B cell (primary cell): ENCODE results near the gene FBXO15. TPM values are rescaled to one million over a fixed set of nuclear protein-coding genes. Genes with fewer than 3 reads are reported as not detected.

Experiments used
- ATAC-seq: fragments of 200-7000 bp; cut with Tn5 transposase; one replicate; pipeline ENCODE4 v1.10.0; 2021; ENCODE audit warnings: low read depth, mild to moderate bottlenecking, moderate number of reproducible peaks, moderate library complexity
- CTCF ChIA-PET: fragments of 350-600 bp; sonication (Branson Sonifier 250); formaldehyde crosslinking; loops from one replicate; lab custom pipeline; 2021; ENCODE audit warnings: antibody characterized with exemption, inconsistent platforms; lab: Charles Lee
- POLR2A ChIA-PET: fragments of 350-600 bp; sonication (Branson Sonifier 250); formaldehyde crosslinking; loops from one replicate; lab custom pipeline; 2021; ENCODE audit warnings: antibody characterized with exemption; lab: Charles Lee
- DNase-seq: peaks from one replicate; pipeline ENCODE4 v3.0.0; 2013
- H2AFZ ChIP-seq: 2 replicates; pipeline ENCODE4 v1.6.1; 2012; ENCODE audit warnings: mild to moderate bottlenecking, low read depth, low read length; ENCODE audit not compliant: insufficient read depth, poor library complexity, severe bottlenecking
- H3K27ac ChIP-seq, 2 donors: 1 replicate in 1 of 2; 2 replicates in 1 of 2; pipeline ENCODE4 v1.5.1; 2012 to 2013; ENCODE audit warnings: low read length in 2 of 2, mild to moderate bottlenecking in 2 of 2, moderate library complexity in 1 of 2
- H3K27me3 ChIP-seq, 4 experiments: fragments of 200-600 bp in 1 of 4; sonication (generic) in 1 of 4; replicated peaks in 1 of 4; 1 replicate in 2 of 4; 2 replicates in 2 of 4; pipeline versions ENCODE4 v1.6.1 to v1.7.0; 2013 to 2016; ENCODE audit warnings: low read length in 3 of 4, mild to moderate bottlenecking in 2 of 4, mixed read lengths in 1 of 4, moderate library complexity in 1 of 4; ENCODE audit not compliant: insufficient read depth in 4 of 4, control insufficient read depth in 3 of 4; ENCODE audit errors: control extremely low read depth in 1 of 4
- H3K36me3 ChIP-seq, 2 experiments: replicated peaks in 1 of 2; 1 replicate in 1 of 2; 2 replicates in 1 of 2; pipeline versions ENCODE4 v1.6.1 to v1.7.1; 2013; ENCODE audit warnings: low read length in 1 of 2; ENCODE audit not compliant: insufficient read depth in 2 of 2, control insufficient read depth in 1 of 2; ENCODE audit errors: control extremely low read depth in 1 of 2, extremely low read depth in 1 of 2
- H3K4me1 ChIP-seq, 2 donors: fragments of 200-600 bp in 1 of 2; sonication (generic) in 1 of 2; 1 replicate in 1 of 2; 2 replicates in 1 of 2; pipeline versions ENCODE4 v1.5.1 to v1.6.1; 2013 to 2017; ENCODE audit warnings: low read length in 2 of 2; ENCODE audit not compliant: control insufficient read depth in 2 of 2, insufficient read depth in 2 of 2
- H3K4me2 ChIP-seq: replicated peaks from 2 replicates; pipeline ENCODE3; 2012; ENCODE audit warnings: mild to moderate bottlenecking, low read depth, low read length; ENCODE audit not compliant: poor library complexity, severe bottlenecking
- H3K4me3 ChIP-seq, 5 experiments: fragments of 200-600 bp in 1 of 5; sonication (generic) in 1 of 5; 1 replicate in 3 of 5; 2 replicates in 2 of 5; pipeline versions ENCODE4 v1.5.1 to v1.7.0; 2011 to 2016; ENCODE audit warnings: low read length in 4 of 5, mild to moderate bottlenecking in 4 of 5, low read depth in 2 of 5, control low read depth in 1 of 5, moderate library complexity in 1 of 5; ENCODE audit not compliant: insufficient read depth in 1 of 5; ENCODE audit errors: control extremely low read depth in 1 of 5, extremely low read depth in 1 of 5
- H3K79me2 ChIP-seq: fragments of 200-600 bp; sonication (generic); one replicate; pipeline ENCODE4 v1.6.0; 2016; ENCODE audit warnings: low read length; ENCODE audit not compliant: control insufficient read depth, insufficient read depth
- H3K9ac ChIP-seq: fragments of 200-600 bp; sonication (generic); 2 replicates; pipeline ENCODE4 v1.6.1; 2017; ENCODE audit warnings: mild to moderate bottlenecking, low read length, moderate library complexity
- H3K9me3 ChIP-seq, 3 donors: one replicate each; pipeline versions ENCODE4 v1.6.1 to v1.7.1; 2013; ENCODE audit warnings: low read length in 2 of 3; ENCODE audit not compliant: control insufficient read depth in 2 of 3, insufficient read depth in 1 of 3; ENCODE audit errors: control extremely low read depth in 1 of 3
- H4K20me1 ChIP-seq: 2 replicates; pipeline ENCODE4 v1.6.0; 2012; ENCODE audit warnings: mild to moderate bottlenecking, low read length; ENCODE audit not compliant: insufficient read depth, control insufficient read depth, poor library complexity, severe bottlenecking
- H3K27ac Mint-ChIP-seq: one replicate; pipeline ENCODE4 v1.8.0; 2021; ENCODE audit warnings: mixed read lengths
- H3K27me3 Mint-ChIP-seq: one replicate; pipeline ENCODE4 v1.8.0; 2021; ENCODE audit warnings: mixed read lengths
- H3K4me1 Mint-ChIP-seq: one replicate; pipeline ENCODE4 v1.8.0; 2021; ENCODE audit warnings: mixed read lengths
- H3K4me3 Mint-ChIP-seq: one replicate; pipeline ENCODE4 v1.8.0; 2021; ENCODE audit warnings: mixed read lengths
- H3K9me3 Mint-ChIP-seq: one replicate; pipeline ENCODE4 v1.8.0; 2022; ENCODE audit warnings: mixed read lengths; ENCODE audit not compliant: insufficient read depth
- EZH2 ChIP-seq: IDR thresholded peaks from 2 replicates; pipeline ENCODE4 v1.6.1; 2012; ENCODE audit warnings: borderline replicate concordance, low read depth, mild to moderate bottlenecking, moderate library complexity, low read length; ENCODE audit not compliant: insufficient read depth, poor library complexity, severe bottlenecking
- WGBS: methylation state at CpG from one replicate; pipeline ENCODE4 v1.1.5; 2013; ENCODE audit warnings: missing lambda C conversion rate; ENCODE audit not compliant: insufficient coverage; 5-methylcytosine and 5-hydroxymethylcytosine counted together
- intact Hi-C: fragments of 100-400 bp; cut with micrococcal nuclease; formaldehyde crosslinking; loops from one replicate; pipeline ENCODE4 v1.10.0; 2022
- polyA plus RNA-seq: library from polyadenylated mRNA; depleted of rRNA; stranded (reverse); fragments of >200 nt; gene quantifications from 2 replicates; pipeline ENCODE4 v1.2.3, GENCODE V29; 2012
- total RNA-seq, 2 donors: library from RNA; stranded (reverse); fragments of 120-200 nt in 1 of 2; gene quantifications; 1 replicate in 1 of 2; 2 replicates in 1 of 2; pipeline versions ENCODE4 v1.2.3 to v1.2.4, GENCODE V29; 2013 to 2022
- TF ChIP-seq, protein P1 (sequence below): fragments of 200-600 bp; IDR thresholded peaks from one replicate; pipeline ENCODE4 v1.8.0; 2022; ENCODE audit warnings: antibody characterized with exemption, mild to moderate bottlenecking

Gene FBXO15
- total and polyA plus RNA-seq, 2 donors (not counting 1 experiment from before 2014, with no cell fraction given): 1.6 to 4.1 TPM

DNA sequence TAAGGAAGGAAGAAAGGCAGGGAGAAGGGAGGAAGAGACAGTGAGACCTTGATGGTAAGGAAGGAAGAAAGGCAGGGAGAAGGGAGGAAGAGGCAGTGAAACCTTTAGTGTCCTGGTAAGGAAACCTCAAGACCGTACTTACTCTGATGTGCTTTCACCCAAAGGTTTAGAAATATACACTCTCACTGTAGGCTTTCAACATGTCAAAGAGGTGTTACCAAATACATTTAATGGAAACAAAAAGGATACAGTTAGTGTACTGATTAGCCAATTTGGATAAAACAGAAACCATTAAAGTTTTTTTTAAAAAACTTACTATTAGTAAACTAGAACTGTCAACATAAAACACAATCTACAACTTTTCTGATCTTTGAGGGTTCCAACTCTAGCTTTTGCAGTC is 7.1 kb downstream of the FBXO15 start:
- ChIA-PET CTCF (interaction anchor here (1.0 kb wide), 1 partner anchor 14 kb away, joined by 3 read pairs; no protein-coding TSS in a partner anchor), POLR2A (no interaction called here)
- no CpG with 5 or more reads among the region's 1 CpG for WGBS
- Mint-ChIP-seq H3K9me3 (no peaks in the 10 kb centered on the region), H3K4me3 (no peak overlapping the region), H3K27ac (no peak overlapping the region), H3K27me3 (peaks cover 36% of the 10 kb centered on the region), H3K4me1 (no peaks in the 10 kb centered on the region)
- H3K36me3 ChIP-seq: no peaks in the 10 kb centered on the region
- H2AFZ ChIP-seq: no peak overlapping the region
- H3K4me2 ChIP-seq: no peak overlapping the region
- no peaks in the 10 kb centered on the region for H3K79me2 ChIP-seq
- H4K20me1 ChIP-seq: no peaks in the 10 kb centered on the region
- no peaks in the 10 kb centered on the region for H3K9me3 ChIP-seq
- ATAC-seq (no peak), DNase-seq (no peak)
- intact Hi-C loops: no loop called here
- TF ChIP-seq EZH2: no peak
- TF ChIP-seq, protein P1, sequence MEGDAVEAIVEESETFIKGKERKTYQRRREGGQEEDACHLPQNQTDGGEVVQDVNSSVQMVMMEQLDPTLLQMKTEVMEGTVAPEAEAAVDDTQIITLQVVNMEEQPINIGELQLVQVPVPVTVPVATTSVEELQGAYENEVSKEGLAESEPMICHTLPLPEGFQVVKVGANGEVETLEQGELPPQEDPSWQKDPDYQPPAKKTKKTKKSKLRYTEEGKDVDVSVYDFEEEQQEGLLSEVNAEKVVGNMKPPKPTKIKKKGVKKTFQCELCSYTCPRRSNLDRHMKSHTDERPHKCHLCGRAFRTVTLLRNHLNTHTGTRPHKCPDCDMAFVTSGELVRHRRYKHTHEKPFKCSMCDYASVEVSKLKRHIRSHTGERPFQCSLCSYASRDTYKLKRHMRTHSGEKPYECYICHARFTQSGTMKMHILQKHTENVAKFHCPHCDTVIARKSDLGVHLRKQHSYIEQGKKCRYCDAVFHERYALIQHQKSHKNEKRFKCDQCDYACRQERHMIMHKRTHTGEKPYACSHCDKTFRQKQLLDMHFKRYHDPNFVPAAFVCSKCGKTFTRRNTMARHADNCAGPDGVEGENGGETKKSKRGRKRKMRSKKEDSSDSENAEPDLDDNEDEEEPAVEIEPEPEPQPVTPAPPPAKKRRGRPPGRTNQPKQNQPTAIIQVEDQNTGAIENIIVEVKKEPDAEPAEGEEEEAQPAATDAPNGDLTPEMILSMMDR: no peak
- H3K27ac ChIP-seq: no peak overlapping the region
- no peaks in the 10 kb centered on the region for H3K4me1 ChIP-seq
- no peak overlapping the region for H3K9ac ChIP-seq
- H3K27me3 ChIP-seq: peaks cover 0 to 3% (median 0%) of the 10 kb centered on the region in 4 experiments
- no peak overlapping the region for H3K4me3 ChIP-seq

DNA sequence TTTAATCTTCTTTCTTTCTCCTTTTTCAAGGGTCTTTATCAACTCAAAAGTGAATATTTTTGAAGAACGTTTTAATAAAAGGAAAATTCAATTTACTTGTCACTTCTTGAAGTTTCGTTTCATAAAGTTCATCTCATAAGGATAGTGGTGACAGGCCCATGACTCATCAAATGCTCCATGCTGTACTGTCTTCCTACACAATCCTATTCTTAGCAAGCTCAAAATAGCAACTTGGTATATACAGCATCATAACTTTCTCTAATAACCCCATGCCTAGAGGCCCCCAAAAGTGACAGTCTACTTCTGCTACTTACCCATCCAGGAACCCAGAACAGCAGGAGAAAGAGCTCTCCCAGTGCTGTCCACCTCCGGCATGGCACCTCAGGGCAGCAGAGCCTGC is 7.7 kb downstream of the FBXO15 start:
- Histone ChIP-seq H3K79me2 (no peaks in the 10 kb centered on the region), H3K9me3 (no peaks in the 10 kb centered on the region), H3K4me2 (no peak overlapping the region), H4K20me1 (no peaks in the 10 kb centered on the region), H3K27ac (no peak overlapping the region), H2AFZ (no peak overlapping the region), H3K27me3 (peaks cover 0 to 3% (median 0%) of the 10 kb centered on the region in 4 experiments), H3K36me3 (no peaks in the 10 kb centered on the region), H3K4me3 (no peak overlapping the region), H3K9ac (no peak overlapping the region), H3K4me1 (no peaks in the 10 kb centered on the region)
- no peak overlapping the region for H3K27ac Mint-ChIP-seq
- intact Hi-C loops: no loop called here
- DNase-seq (no peak), ATAC-seq (no peak)
- CTCF ChIA-PET: interaction anchor here (1.0 to 1.2 kb wide), 2 partner anchors 15 to 17 kb away, joined by 3 read pairs; no protein-coding TSS in a partner anchor
- no peaks in the 10 kb centered on the region for H3K4me1 Mint-ChIP-seq
- TF ChIP-seq EZH2: no peak
- TF ChIP-seq, protein P1: no peak
- H3K27me3 Mint-ChIP-seq: peaks cover 36% of the 10 kb centered on the region
- H3K4me3 Mint-ChIP-seq: no peak overlapping the region
- no peaks in the 10 kb centered on the region for H3K9me3 Mint-ChIP-seq
- 50% methylated on average over 1 of the region's 3 CpGs for WGBS
- POLR2A ChIA-PET: no interaction called here
